Activated CD4-positive, alpha-beta T cell treated with anti-CD3 and anti-CD28 coated beads, Interleukin-2, amount 50 U/mL, for 4 hours (primary cell): Measurements from ENCODE around the gene CLDN20.

Source experiments
- DNase-seq, 2 experiments: peaks; one replicate each; pipeline ENCODE4 v3.0.0-alpha.2; 2020

Gene CLDN20

GRCh38 chr6:155245831-155246230, 18.0 kb upstream of the CLDN20 start:
- DNase-seq = no peak

- no peak for DNase-seq
Measured at GRCh38 chr6:155246825-155247224, 17.0 kb upstream of the CLDN20 start.

GRCh38 chr6:155247618-155248007, 16.2 kb upstream of the CLDN20 start:
- no peak for DNase-seq

- peak in 1 of 2 experiments; percentile 14 for DNase-seq
Measured at GRCh38 chr6:155248008-155249001, 15.5 kb upstream of the CLDN20 start.

- no peak for DNase-seq
Measured at GRCh38 chr6:155250701-155251381, 13.0 kb upstream of the CLDN20 start.

- DNase-seq = no peak
Measured at GRCh38 chr6:155252581-155252980, 11.2 kb upstream of the CLDN20 start.

GRCh38 chr6:155253337-155253736, 10.5 kb upstream of the CLDN20 start:
- no peak for DNase-seq

GRCh38 chr6:155254139-155254538, 9.7 kb upstream of the CLDN20 start:
- DNase-seq = no peak

GRCh38 chr6:155256122-155256795, 7.6 kb upstream of the CLDN20 start:
- no peak for DNase-seq

- no peak for DNase-seq
Measured at GRCh38 chr6:155257796-155258195, 6.0 kb upstream of the CLDN20 start.

- no peak for DNase-seq
Measured at GRCh38 chr6:155259204-155259603, 4.6 kb upstream of the CLDN20 start.

GRCh38 chr6:155259897-155260296, 3.9 kb upstream of the CLDN20 start:
- DNase-seq = no peak

- no peak for DNase-seq
Measured at GRCh38 chr6:155260686-155261085, 3.1 kb upstream of the CLDN20 start.

- DNase-seq = no peak
Measured at GRCh38 chr6:155261111-155261900, 2.5 kb upstream of the CLDN20 start.

- no peak for DNase-seq
Measured at GRCh38 chr6:155262655-155263054, 1.2 kb upstream of the CLDN20 start.

- no peak for DNase-seq
Measured at GRCh38 chr6:155264693-155265320, 994 bp downstream of the CLDN20 start.

GRCh38 chr6:155265843-155266535, 2.2 kb downstream of the CLDN20 start:
- DNase-seq = no peak

GRCh38 chr6:155267411-155267810, 3.6 kb downstream of the CLDN20 start:
- no peak for DNase-seq

GRCh38 chr6:155268088-155268867, 4.5 kb downstream of the CLDN20 start:
- peak in 1 of 2 experiments; percentile 2 for DNase-seq

GRCh38 chr6:155269765-155270164, 6.0 kb downstream of the CLDN20 start:
- DNase-seq = no peak
